Stomach (tissue), 9 donors: ENCODE results near the gene RREB1. TPM values are rescaled to one million over a fixed set of nuclear protein-coding genes. Genes with fewer than 3 reads are reported as not detected.

Experiments used
- DNase-seq, 2 donors: peaks; one replicate each; pipeline versions ENCODE4 v3.0.0 to v3.0.0-alpha.2; 2013 to 2019
- H3K27ac ChIP-seq, 5 donors: fragments of 200-600 bp in 4 of 5; sonication (generic) in 4 of 5; one replicate each; pipeline ENCODE4 v1.5.1; 2013 to 2019; ENCODE audit warnings: mild to moderate bottlenecking in 1 of 5, moderate library complexity in 1 of 5
- H3K27me3 ChIP-seq, 3 donors: fragments of 200-600 bp; sonication (generic); one replicate each; pipeline ENCODE4 v1.5.1; 2017 to 2019; ENCODE audit warnings: mixed run types in 1 of 3
- H3K36me3 ChIP-seq, 4 donors: fragments of 200-600 bp; sonication (generic); 1 replicate in 3 of 4; 2 replicates in 1 of 4; pipeline ENCODE4 v1.5.1; 2016 to 2019
- H3K4me1 ChIP-seq, 4 donors: fragments of 200-600 bp; sonication (generic); one replicate each; pipeline ENCODE4 v1.5.1; 2016 to 2019
- H3K4me3 ChIP-seq, 4 donors: fragments of 200-600 bp; sonication (generic) in 3 of 4; one replicate each; pipeline ENCODE4 v1.5.1; 2016 to 2019; ENCODE audit warnings: mild to moderate bottlenecking in 1 of 4
- H3K9me3 ChIP-seq, 4 donors: fragments of 200-600 bp; sonication (generic); one replicate each; pipeline ENCODE4 v1.5.1; 2016 to 2019
- EP300 ChIP-seq: sonication (generic); formaldehyde crosslinking; IDR thresholded peaks from one replicate; pipeline ENCODE4 v1.6.1; 2017; ENCODE audit warnings: antibody characterized with exemption
- POLR2A ChIP-seq, 4 donors: fragments of 450-650 bp; IDR thresholded peaks; one replicate each; pipeline ENCODE4 v1.6.1; 2016; ENCODE audit warnings: antibody characterized with exemption in 4 of 4, control low read depth in 2 of 4, mild to moderate bottlenecking in 1 of 4, moderate library complexity in 1 of 4
- POLR2AphosphoS5 ChIP-seq, 3 donors: sonication (generic); formaldehyde crosslinking; IDR thresholded peaks; one replicate each; pipeline ENCODE4 v1.6.1; 2016; ENCODE audit warnings: antibody characterized with exemption in 3 of 3
- WGBS, 5 donors: extraction: QIAGEN DNeasy Blood & Tissue Kit in 3 of 5; methylation state at CpG; one replicate each; pipeline versions ENCODE4 v1.1.5 to v1.1.7; 2013 to 2018; 5-methylcytosine and 5-hydroxymethylcytosine counted together
- intact Hi-C: fragments of 100-400 bp; cut with DNase I; formaldehyde crosslinking; loops from one replicate; pipeline ENCODE4 v1.15.1; 2023; ENCODE audit warnings: low total_unique reads
- polyA plus RNA-seq, 3 donors: library from polyadenylated mRNA; stranded (reverse); fragments of 200-250 nt; gene quantifications; one replicate each; pipeline ENCODE4 v1.2.3, GENCODE V29; 2013
- total RNA-seq, 5 donors: library from RNA; depleted of rRNA; stranded (reverse); fragments of >200 nt; gene quantifications; one replicate each; pipeline versions ENCODE4 v1.1.0 to v1.2.3, GENCODE V29; 2014 to 2016
- TF ChIP-seq, protein P1 (sequence below), 7 experiments: fragments of 450-650 bp in 4 of 7; fragments of 200-600 bp in 3 of 7; sonication (generic) in 3 of 7; IDR thresholded peaks; one replicate each; pipeline ENCODE4 v1.5.1; 2016 to 2019; ENCODE audit warnings: antibody characterized with exemption in 7 of 7, control low read depth in 2 of 7, mild to moderate bottlenecking in 1 of 7
- donor health status: healthy with polysubstance abuse.
- donor health status: Bipolar disorder and iron deficiency.
- donor health status: healthy.

Gene RREB1
- total and polyA plus RNA-seq, 8 donors = 4.0 to 125 (median 45.3) TPM

- no peak for TF ChIP-seq POLR2A (IDR thresholded peaks at IDR 0.05)
- TF ChIP-seq, protein P1, sequence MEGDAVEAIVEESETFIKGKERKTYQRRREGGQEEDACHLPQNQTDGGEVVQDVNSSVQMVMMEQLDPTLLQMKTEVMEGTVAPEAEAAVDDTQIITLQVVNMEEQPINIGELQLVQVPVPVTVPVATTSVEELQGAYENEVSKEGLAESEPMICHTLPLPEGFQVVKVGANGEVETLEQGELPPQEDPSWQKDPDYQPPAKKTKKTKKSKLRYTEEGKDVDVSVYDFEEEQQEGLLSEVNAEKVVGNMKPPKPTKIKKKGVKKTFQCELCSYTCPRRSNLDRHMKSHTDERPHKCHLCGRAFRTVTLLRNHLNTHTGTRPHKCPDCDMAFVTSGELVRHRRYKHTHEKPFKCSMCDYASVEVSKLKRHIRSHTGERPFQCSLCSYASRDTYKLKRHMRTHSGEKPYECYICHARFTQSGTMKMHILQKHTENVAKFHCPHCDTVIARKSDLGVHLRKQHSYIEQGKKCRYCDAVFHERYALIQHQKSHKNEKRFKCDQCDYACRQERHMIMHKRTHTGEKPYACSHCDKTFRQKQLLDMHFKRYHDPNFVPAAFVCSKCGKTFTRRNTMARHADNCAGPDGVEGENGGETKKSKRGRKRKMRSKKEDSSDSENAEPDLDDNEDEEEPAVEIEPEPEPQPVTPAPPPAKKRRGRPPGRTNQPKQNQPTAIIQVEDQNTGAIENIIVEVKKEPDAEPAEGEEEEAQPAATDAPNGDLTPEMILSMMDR (IDR thresholded peaks at IDR 0.05) = no peak
- no peak for TF ChIP-seq POLR2AphosphoS5 (IDR thresholded peaks at IDR 0.05)
- no peak for TF ChIP-seq EP300
- H3K4me3 ChIP-seq = no peak overlapping the region
- peak overlapping the region; percentile 32 to 99 (median 94) for H3K27ac ChIP-seq
- intact Hi-C loops = no loop called here
- no peaks in the 10 kb centered on the region for H3K36me3 ChIP-seq
- H3K4me1 ChIP-seq = peaks cover 52 to 97% (median 70%) of the 10 kb centered on the region in 4 donors
- 76 to 85% (median 83%) methylated on average over 5 of the region's 5 CpGs for WGBS, 5 donors
- H3K27me3 ChIP-seq = no peaks in the 10 kb centered on the region
- no peak for DNase-seq
- no peaks in the 10 kb centered on the region for H3K9me3 ChIP-seq
Measured at GRCh38 chr6:7148100-7148822, 40.5 kb downstream of the RREB1 start.

DNA sequence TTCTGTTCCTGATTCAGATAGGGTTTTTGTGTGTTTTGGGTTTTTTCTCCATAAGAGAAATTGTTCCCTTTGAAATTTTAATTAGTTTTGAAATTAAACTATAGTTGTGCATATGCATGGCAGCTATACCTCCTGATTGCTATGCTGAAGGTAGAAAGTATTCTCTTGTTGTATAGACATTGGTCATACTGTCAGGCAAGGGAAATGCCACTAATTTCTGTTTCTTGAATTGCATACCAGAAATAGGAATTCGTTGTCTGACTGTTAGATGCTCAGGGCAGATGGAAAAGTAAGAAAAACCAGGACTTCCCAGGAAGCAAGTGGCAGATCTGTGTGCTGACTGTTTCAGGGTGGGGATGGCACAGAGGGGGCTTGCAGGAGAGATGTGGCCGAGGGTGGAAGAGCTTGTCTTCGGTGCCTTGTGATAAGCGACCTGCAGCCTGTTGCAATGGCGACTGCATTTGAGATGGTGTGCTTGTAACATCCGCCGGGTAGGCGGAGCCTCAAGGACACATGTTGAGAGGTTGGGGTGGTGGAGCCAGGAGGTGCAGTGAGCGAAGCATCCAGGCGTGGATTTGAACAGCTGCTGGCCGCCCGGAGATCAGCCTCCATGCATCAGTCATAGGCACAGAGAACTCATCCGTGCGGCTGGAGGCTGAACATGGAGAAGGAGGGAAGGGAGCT, 42.8 kb downstream of the RREB1 start:
- intact Hi-C loops = no loop called here

DNA sequence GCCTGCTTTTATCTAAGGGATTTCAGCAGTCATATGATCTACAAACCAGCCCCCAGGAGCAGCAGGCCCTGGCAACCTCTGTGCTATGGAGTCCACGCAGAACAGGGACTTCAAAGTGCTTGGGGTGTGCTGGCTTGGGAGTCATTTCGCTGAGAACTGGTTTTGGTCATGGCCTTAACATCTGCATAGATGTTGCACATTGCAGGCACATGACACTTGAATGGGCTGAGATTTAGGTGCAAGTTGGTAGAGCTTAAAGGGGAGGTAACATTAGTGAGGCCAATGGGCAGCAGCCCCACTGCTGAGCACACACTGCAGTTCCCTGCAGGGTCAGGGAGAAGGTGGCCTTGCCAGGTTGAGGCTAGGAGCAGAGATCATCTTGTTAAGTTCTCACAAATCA, 43.6 kb downstream of the RREB1 start:
- Histone ChIP-seq H3K4me3 (no peak overlapping the region), H3K27me3 (no peaks in the 10 kb centered on the region), H3K9me3 (no peaks in the 10 kb centered on the region), H3K36me3 (no peaks in the 10 kb centered on the region), H3K27ac (peak overlapping the region in 3 of 5 donors; percentile 29 to 52 (median 38)), H3K4me1 (peaks cover 40 to 97% (median 62%) of the 10 kb centered on the region in 4 donors)
- WGBS, 5 donors = 67 to 86% (median 68%) methylated on average over 2 of the region's 2 CpGs
- TF ChIP-seq, protein P1 (IDR thresholded peaks at IDR 0.05) = no peak
- TF ChIP-seq EP300 = no peak
- intact Hi-C loops = no loop called here
- no peak for DNase-seq

More for the DNA sequence above, 42.8 kb downstream of the RREB1 start:
- 80 to 88% (median 82%) methylated on average over 14 of the region's 14 CpGs for WGBS, 5 donors
- TF ChIP-seq EP300 (no peak), POLR2A (IDR thresholded peaks at IDR 0.05) (no peak), POLR2AphosphoS5 (IDR thresholded peaks at IDR 0.05) (no peak)
- TF ChIP-seq, protein P1 (IDR thresholded peaks at IDR 0.05) = no peak
- Histone ChIP-seq H3K36me3 (no peaks in the 10 kb centered on the region), H3K27me3 (no peaks in the 10 kb centered on the region), H3K4me1 (peaks cover 41 to 97% (median 63%) of the 10 kb centered on the region in 4 donors), H3K4me3 (no peak overlapping the region), H3K27ac (peak overlapping the region in 1 of 5 donors; percentile 29), H3K9me3 (no peaks in the 10 kb centered on the region)
- DNase-seq = peak in 1 of 2 donors; percentile 64

DNA sequence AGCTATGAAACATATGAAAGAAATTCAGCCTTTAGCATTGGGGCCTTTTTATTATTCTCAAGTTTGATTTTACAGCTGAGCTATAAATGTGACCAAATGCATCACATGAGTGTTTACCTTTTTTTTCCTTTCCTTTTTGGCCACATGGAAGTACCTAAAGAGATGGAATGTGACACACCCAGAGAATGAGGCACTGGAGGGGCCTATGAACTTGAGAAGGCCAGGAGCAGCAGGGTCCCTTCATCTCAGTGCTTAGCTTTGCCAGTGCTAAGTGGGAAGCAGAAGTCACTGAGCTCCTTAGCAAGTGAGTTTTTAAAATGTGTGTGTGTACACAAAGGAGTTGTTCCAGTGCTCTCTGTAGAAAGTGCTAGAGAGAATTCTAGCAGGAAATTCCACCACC, 44.7 kb downstream of the RREB1 start:
- H3K4me3 ChIP-seq = no peak overlapping the region
- peak overlapping the region in 3 of 5 donors; percentile 38 to 74 (median 52) for H3K27ac ChIP-seq
- H3K27me3 ChIP-seq = no peaks in the 10 kb centered on the region
- peaks cover 40 to 97% (median 62%) of the 10 kb centered on the region in 4 donors for H3K4me1 ChIP-seq
- intact Hi-C loops = no loop called here
- TF ChIP-seq POLR2A (IDR thresholded peaks at IDR 0.05) (no peak), POLR2AphosphoS5 (IDR thresholded peaks at IDR 0.05) (no peak)
- TF ChIP-seq, protein P1 (IDR thresholded peaks at IDR 0.05) = no peak
- no peaks in the 10 kb centered on the region for H3K9me3 ChIP-seq
- no peaks in the 10 kb centered on the region for H3K36me3 ChIP-seq
- DNase-seq = no peak
